Activated T-cell treated with anti-CD3 and anti-CD28 coated beads, Interleukin-2, amount 50 U/mL, for 24 hours (primary cell): ENCODE results near the gene E2F1.

Source experiments
- DNase-seq: peaks from one replicate; pipeline ENCODE4 v3.0.0-alpha.2; 2020
- H3K27ac Mint-ChIP-seq: 2 replicates; pipeline ENCODE4 v1.8.0; 2020; ENCODE audit warnings: mild to moderate bottlenecking, mixed read lengths
- H3K27me3 Mint-ChIP-seq: 2 replicates; pipeline ENCODE4 v1.8.0; 2020; ENCODE audit warnings: mixed read lengths
- H3K36me3 Mint-ChIP-seq: 2 replicates; pipeline ENCODE4 v1.8.0; 2020; ENCODE audit warnings: low read depth, mixed read lengths
- H3K4me1 Mint-ChIP-seq: 2 replicates; pipeline ENCODE4 v1.8.0; 2020; ENCODE audit warnings: low read depth, mixed read lengths
- H3K4me3 Mint-ChIP-seq: 2 replicates; pipeline ENCODE4 v1.8.0; 2020; ENCODE audit warnings: mild to moderate bottlenecking, moderate library complexity, mixed read lengths
- H3K9me3 Mint-ChIP-seq: 2 replicates; pipeline ENCODE4 v1.8.0; 2020; ENCODE audit warnings: mixed read lengths

E2F1 gene

DNA sequence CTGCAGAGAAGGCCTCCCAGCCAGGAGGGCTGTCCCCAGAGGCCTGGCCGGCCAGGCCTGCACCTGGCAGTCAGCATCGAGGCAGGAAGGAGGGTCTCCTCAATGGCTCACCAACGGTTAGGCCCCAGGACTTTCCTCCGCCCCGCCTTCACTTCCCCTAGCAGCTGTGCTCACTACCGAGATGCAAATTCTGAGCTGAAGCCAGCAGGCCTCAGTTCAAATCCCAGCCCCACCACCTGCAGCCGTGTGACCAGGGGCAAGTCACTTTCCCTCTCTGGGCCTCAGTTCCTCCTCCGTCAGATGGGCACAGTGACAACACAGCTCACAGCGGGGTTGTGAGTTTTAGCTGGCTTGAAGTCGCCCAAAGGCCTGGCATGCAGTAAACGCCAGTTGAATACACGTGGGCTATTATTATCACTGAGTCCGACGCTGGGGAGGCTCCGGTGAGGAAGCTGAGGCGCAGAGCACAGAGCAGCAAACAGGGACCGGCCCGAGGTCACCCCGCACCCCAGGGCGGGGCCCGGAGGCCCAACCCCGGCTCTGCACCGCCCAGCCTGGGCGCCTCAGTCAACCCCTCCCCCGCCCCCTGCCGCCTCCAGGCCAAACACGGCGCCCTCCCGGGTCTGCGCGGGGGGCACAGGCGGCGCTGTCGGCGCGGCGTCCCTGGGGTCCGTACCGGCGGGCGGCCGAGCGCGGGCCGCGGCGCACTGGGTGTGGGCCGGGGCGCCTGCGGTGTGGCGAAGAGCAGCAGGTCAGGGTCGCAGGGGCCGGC is 671 bp downstream of the E2F1 start:
- peaks cover 79% of the 10 kb centered on the region for H3K4me1 Mint-ChIP-seq
- no peaks in the 10 kb centered on the region for H3K9me3 Mint-ChIP-seq
- peak overlapping the region; percentile 92 for H3K4me3 Mint-ChIP-seq
- H3K27ac Mint-ChIP-seq = peak overlapping the region; percentile 95
- H3K36me3 Mint-ChIP-seq = peaks cover 46% of the 10 kb centered on the region
- DNase-seq = peak; percentile 82
- no peaks in the 10 kb centered on the region for H3K27me3 Mint-ChIP-seq

DNA sequence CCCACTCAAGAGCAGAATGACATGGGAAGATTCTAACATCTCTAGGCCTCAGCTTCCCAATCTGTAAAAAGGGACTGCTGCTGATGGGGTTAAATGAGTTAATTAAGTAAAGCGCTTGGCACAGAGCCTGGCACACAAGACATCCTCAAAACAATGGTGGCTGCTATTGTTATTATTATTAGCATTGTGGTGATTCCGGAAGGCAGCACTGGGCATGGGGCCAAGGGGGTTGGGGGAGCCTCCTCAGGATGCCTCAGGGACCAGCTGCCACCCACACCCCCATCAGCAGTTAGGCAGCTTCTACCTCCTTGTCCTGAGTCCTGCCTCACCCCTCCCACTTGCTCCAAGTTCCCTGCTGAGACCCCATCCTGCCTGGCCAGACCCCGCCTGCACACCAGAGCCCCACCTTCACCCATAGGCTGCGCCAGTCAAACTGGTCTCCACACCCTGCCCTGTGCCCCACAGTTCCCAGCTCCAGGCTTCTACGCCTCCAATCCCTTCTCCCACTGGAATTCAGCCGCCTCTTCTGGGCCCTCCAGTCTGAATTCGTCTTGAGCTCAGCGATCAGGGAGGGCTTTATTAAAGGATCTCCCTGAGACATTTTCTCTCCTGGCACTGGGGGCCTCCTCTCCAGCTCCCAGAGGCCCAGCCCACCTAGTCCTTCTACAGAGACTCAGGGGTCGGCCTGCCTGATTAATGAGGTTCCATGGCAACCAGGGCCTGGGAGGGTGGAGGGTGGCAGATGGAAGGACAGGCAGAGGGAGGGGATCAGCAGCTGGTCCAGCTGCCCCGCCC is 1.5 kb downstream of the E2F1 start:
- Mint-ChIP-seq H3K27ac (peak overlapping the region; percentile 95), H3K4me1 (peaks cover 81% of the 10 kb centered on the region)

DNA sequence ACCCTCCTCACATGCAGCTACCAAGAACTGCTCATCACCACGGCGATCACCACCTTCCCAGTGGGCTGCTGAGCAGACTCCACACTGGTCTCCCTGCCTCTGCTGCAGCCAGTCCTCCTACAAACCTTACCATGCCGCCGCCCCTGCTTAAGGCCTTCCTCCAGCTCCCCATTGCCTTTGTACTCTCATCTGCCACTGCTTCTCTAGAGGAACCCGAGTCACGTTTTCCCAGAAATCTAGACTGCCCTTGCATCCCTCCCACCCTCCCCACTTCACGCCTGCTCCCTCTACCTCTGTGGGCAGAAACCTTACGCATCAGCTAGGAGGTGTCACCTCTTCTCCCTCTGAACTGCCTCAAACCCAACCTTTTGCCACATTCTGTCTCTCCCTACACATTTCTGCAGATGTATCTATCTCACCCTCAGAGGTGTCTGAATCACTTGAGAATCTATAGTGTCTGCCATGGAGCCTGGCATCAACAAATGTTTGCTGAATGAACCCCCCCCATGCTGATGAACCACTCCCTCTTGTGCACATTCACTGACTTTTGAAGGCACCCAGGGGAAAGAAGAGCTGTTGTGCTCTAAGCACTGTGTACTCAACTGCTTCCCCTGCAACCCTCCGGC is 4.3 kb downstream of the E2F1 start:
- Mint-ChIP-seq H3K9me3 (no peaks in the 10 kb centered on the region), H3K27ac (peak overlapping the region; percentile 84), H3K4me1 (peaks cover 72% of the 10 kb centered on the region), H3K4me3 (peak overlapping the region; percentile 41), H3K36me3 (peaks cover 82% of the 10 kb centered on the region), H3K27me3 (no peaks in the 10 kb centered on the region)
- DNase-seq = no peak

More for the DNA sequence above, 1.5 kb downstream of the E2F1 start:
- H3K9me3 Mint-ChIP-seq = no peaks in the 10 kb centered on the region
- peak overlapping the region; percentile 92 for H3K4me3 Mint-ChIP-seq
- H3K36me3 Mint-ChIP-seq = peaks cover 54% of the 10 kb centered on the region
- no peaks in the 10 kb centered on the region for H3K27me3 Mint-ChIP-seq
- peak; percentile 30 for DNase-seq

DNA sequence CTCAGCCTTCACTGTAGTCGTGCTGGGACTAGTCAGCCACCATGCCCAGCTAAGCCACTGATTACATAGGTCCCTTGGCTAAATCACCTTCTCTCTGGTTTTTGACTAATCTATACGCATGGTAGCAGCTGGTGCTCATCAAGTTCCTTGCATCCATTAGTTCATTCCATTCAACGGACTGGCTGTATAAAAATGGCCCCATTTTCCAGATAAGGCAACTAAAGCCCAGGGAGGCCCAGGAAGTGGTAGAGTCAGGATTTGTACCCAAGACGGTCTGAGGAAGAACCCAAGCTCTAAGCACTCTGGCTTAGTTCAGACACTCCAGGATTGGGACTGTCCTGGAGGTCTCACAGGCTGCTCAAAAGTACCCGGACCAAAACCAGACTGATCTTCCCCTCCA is 4.9 kb downstream of the E2F1 start:
- no peak for DNase-seq
- Mint-ChIP-seq H3K4me3 (no peak overlapping the region), H3K36me3 (peaks cover 87% of the 10 kb centered on the region), H3K27ac (peak overlapping the region; percentile 84), H3K9me3 (no peaks in the 10 kb centered on the region), H3K4me1 (peaks cover 68% of the 10 kb centered on the region), H3K27me3 (no peaks in the 10 kb centered on the region)

DNA sequence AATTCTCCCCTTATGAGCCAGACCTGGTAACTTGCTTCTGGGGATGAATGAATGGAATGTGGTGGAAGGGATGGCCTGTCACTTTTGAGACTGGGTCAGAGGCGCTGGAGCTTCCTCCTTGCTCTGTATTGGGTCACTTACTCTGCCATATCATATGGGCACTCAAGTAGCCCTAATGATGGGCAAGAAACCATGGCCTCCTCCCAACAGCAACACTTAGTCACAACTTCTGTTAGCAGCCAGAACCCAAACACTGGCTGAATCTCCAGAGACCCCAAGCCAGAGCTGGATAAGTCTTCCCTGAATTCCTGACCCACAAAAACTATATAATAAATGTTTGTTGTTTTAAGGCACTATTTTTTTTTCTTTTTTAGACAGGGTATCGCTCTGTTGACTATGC is 5.5 kb downstream of the E2F1 start:
- Mint-ChIP-seq H3K27ac (peak overlapping the region; percentile 76), H3K27me3 (no peaks in the 10 kb centered on the region), H3K9me3 (no peaks in the 10 kb centered on the region), H3K36me3 (peaks cover 93% of the 10 kb centered on the region), H3K4me3 (no peak overlapping the region), H3K4me1 (peaks cover 68% of the 10 kb centered on the region)
- no peak for DNase-seq

DNA sequence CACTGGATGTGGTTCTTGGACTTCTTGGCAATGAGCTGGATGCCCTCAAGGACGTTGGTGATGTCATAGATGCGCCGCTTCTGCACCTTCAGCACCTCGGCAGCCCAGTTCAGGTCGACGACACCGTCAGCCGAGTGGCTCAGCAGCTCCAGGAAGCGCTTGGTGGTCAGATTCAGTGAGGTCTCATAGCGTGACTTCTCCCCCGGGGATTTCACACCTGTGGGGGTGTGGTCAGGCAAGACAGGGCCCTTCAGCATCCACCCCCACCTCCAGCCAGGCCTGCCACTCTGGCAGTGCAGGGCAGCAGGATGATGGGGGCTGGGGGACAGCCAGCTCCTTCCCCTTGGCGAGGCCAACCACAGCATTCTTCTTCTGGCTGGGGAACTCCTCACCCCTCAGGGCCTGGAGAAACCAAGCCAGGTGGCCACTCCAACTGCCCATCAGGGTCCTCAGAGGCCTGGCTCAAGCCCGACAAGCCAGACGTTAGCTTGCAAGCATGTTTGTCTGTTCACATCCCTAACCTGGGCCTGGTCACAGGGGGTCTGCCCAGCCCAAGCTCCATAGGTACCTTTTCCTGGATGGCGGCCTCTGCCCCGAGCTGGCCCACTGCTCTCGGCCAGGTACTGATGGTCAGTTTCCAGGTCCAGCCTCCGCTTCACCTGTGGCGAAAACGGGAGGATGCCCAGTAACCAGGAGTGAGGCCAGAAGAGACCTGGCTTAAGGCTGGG is 6.3 kb downstream of the E2F1 start:
- Mint-ChIP-seq H3K27ac (peak overlapping the region; percentile 89), H3K4me1 (peaks cover 68% of the 10 kb centered on the region), H3K9me3 (no peaks in the 10 kb centered on the region), H3K27me3 (no peaks in the 10 kb centered on the region), H3K36me3 (peaks cover 94% of the 10 kb centered on the region), H3K4me3 (peak overlapping the region; percentile 4)
- peak; percentile 57 for DNase-seq

DNA sequence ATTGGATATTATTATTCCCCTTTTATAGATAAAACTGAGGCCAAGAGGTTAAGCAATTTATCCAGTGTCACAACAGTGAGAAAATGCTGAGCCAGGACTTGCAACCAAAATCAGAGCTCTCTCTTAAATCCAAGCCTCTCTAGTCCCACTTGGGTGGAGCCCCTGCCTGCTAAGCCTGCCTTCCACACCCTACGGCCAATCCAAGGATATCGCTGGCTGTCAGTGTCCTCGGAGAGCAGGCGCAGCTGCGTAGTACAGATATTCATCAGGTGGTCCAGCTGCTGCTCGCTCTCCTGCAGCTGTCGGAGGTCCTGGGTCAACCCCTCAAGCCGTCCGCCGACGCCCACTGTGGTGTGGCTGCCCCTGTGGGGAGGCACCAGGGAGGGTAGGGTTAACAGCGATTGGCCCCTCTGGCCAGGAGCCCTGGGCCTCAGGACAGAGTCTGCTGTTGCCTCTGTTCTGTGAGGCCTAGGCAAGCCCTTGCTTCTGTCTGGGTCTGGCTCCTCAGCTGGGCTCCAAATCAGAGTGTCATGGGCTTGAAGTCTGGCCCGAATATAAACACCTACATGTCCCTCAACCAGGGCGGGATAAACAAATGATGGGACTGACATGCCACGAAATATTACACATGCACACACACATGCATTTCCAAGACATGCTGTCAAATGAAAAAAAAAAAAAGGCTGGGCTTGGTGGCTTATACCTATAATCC is 8.0 kb downstream of the E2F1 start:
- Mint-ChIP-seq H3K36me3 (peaks cover 80% of the 10 kb centered on the region), H3K4me1 (peaks cover 68% of the 10 kb centered on the region), H3K4me3 (no peak overlapping the region), H3K9me3 (no peaks in the 10 kb centered on the region), H3K27me3 (no peaks in the 10 kb centered on the region), H3K27ac (no peak overlapping the region)
- no peak for DNase-seq

DNA sequence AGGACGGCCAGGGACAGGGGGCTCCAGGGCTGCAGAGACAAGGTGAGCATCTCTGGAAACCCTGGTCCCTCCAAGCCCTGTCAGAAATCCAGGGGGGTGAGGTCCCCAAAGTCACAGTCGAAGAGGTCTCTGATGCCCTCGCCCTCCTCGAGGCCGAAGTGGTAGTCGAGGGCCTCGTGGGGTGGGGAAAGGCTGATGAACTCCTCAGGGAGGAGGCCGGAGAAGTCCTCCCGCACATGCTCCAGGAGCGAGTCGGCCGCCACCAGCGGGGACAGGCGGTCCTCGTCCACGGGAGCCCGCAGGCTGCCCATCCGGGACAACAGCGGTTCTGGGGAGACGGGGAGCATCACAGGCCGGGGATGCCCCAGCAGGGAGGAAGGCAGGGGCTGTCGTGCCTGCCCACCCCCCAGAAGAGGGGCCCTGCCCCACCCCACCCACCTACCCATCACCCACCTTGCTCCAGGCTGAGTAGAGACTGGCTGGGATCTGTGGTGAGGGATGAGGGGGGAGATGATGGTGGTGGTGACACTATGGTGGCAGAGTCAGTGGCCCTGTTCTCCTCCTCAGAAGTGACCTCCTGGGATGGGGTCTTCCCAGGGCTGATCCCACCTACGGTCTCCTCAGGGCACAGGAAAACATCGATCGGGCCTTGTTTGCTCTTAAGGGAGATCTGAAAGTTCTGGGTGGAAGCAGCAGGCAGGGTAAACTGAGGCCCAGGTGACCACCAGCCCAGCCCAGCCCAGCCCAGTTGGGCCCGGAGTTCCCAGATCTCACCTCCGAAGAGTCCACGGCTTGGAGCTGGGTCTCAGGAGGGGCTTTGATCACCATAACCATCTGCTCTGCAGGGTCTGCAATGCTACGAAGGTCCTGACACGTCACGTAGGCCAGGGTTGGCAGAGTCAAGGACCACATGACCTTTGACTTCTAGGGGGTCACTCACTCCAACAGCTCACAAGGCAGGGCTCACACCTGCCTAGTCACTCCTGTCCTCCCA is 9.2 kb downstream of the E2F1 start:
- H3K27me3 Mint-ChIP-seq = no peaks in the 10 kb centered on the region
- H3K4me3 Mint-ChIP-seq = no peak overlapping the region
- no peak for DNase-seq
- H3K9me3 Mint-ChIP-seq = no peaks in the 10 kb centered on the region
- H3K27ac Mint-ChIP-seq = no peak overlapping the region
- H3K36me3 Mint-ChIP-seq = peaks cover 68% of the 10 kb centered on the region
- peaks cover 63% of the 10 kb centered on the region for H3K4me1 Mint-ChIP-seq

DNA sequence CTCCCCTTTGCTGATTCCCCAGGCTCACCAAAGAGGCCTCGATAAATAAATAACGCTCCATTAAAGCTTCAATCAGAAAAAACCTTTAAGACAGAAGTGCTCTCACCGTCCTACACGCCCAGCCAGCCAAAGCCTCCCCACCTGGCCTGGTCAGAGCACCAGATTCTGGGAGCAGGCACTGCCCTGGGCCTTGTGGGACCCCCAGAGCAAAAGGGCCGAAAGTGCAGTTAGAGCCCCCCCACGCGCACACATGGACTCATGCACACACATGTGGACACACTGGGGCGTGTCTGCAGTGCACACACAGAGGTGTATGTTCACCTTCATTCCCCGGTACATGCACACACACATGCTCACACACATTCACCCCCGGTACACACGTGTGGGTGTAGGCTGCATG is 10.1 kb downstream of the E2F1 start:
- Mint-ChIP-seq H3K27ac (peak overlapping the region; percentile 22), H3K4me1 (peaks cover 56% of the 10 kb centered on the region), H3K9me3 (no peaks in the 10 kb centered on the region), H3K36me3 (peaks cover 64% of the 10 kb centered on the region), H3K27me3 (no peaks in the 10 kb centered on the region), H3K4me3 (no peak overlapping the region)
- DNase-seq = no peak

DNA sequence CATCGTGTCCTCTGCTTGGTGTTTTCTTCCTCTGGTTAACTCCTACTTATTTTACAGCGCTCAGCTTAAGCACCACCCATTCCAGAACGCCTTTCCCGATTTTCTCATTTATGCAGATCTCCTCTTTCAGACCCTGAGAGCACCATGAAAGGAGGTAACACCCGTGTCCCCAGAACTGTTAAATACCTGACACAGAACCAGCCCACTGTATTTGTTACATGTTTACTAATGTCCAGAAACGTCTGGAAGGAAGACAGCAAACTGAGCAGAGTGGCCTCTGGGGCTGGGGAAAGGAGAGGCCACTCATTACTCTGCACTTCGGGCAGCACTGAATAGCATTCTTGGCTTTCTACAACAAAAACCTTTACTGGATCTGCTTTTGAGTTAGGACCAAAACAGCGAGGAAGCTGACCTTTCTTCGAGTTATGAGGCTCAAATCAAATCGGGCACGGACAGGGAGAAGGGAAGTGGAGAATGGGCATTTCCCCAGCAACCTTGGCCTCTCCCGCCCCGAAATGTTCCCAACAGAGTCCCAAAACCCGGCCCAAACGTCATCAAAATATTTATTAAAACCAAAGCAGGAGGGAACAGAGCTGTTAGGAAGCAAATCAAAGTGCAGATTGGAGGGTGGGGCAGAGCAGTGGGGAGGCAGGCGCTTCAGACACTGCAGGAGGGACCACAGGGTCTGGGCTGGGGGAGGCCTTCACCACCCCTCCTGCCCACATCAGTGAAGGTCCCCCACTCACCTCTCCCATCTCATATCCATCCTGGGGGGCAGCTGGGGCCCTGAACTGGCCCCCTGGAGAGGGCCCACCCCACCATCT is 10.8 kb downstream of the E2F1 start:
- H3K4me1 Mint-ChIP-seq = peaks cover 48% of the 10 kb centered on the region
- H3K36me3 Mint-ChIP-seq = peaks cover 60% of the 10 kb centered on the region
- no peak for DNase-seq

DNA sequence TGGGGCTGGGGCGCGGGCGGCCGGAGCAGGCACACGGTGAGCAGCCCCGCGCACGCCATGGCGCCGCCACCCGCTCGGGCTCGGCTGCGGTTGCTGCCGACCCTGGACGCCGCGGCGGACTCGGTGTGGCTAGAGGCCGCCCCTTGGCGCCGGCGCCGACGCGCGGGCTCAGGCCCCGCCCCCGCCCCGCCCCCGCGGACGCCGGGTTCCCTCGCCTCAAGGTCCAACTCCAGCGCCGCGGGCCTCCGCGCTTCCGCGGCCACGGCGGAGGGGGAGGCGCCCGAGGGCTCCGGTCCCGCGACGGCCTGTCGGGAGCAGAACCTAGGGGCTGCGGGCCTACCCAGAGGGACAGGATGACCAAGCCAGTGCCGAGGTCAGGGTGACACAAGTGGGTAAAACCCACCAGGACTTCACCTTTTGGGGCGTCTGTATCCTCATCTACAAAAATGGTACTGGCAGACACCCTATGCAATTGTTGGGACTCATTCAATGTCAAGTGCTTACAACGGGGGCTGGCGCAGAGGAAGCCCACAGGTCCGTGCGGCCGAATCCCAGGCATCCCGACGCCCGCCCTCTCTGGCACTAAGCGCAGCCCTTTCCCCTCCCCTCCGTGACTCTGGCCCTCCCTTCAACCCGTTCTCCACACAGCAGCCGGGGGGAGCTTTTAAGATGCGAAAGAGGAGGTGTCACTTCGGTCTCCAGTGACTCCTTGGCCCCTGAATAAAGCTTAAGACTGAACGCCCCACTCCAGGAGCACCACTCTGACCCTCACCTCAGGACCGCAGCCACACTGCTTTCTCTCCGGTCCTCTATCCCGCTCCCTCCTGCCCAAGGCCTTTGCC is 11.7 kb downstream of the E2F1 start, which contains the start of gene NECAB3:
NECAB3 (minus strand) TSS at position 135 of the 842 bp plus-strand sequence; CDS start at position 59, 76 bp downstream.
- Mint-ChIP-seq H3K27ac (peak within 1 kb of the TSS; percentile 76), H3K9me3 (no peaks in the 10 kb centered on the region), H3K27me3 (no peaks in the 10 kb centered on the region), H3K36me3 (peaks cover 56% of the 10 kb centered on the region), H3K4me1 (peaks cover 39% of the 10 kb centered on the region), H3K4me3 (peak within 1 kb of the TSS; percentile 80)
- DNase-seq = peak; percentile 82

More for the DNA sequence above, 10.8 kb downstream of the E2F1 start:
- H3K4me3 Mint-ChIP-seq = peak overlapping the region; percentile 56
- H3K27ac Mint-ChIP-seq = peak overlapping the region; percentile 76
- H3K9me3 Mint-ChIP-seq = no peaks in the 10 kb centered on the region
- H3K27me3 Mint-ChIP-seq = no peaks in the 10 kb centered on the region
